HL-60 (cell line): ENCODE data around the gene MCF2.

Experiments used
- GABPA ChIP-seq: IDR thresholded peaks from 2 replicates; pipeline ENCODE4 v1.6.1; 2012; ENCODE audit warnings: low read depth
- POLR2AphosphoS5 ChIP-seq: IDR thresholded peaks from 2 replicates; pipeline ENCODE4 v1.6.1; 2012; ENCODE audit warnings: low read depth
- SPI1 ChIP-seq: IDR thresholded peaks from 2 replicates; pipeline ENCODE4 v1.6.1; 2012; ENCODE audit warnings: low read depth, mild to moderate bottlenecking, borderline replicate concordance
- TF ChIP-seq, protein P1 (sequence below): IDR thresholded peaks from one replicate; pipeline ENCODE4 v1.5.1; 2011; ENCODE audit warnings: low read length, control low read depth, inconsistent platforms; ENCODE audit not compliant: insufficient read depth
- TF ChIP-seq, protein P2 (sequence below): IDR thresholded peaks from 2 replicates; pipeline ENCODE4 v1.6.1; 2012; ENCODE audit warnings: low read depth; ENCODE audit not compliant: insufficient replicate concordance

DNA sequence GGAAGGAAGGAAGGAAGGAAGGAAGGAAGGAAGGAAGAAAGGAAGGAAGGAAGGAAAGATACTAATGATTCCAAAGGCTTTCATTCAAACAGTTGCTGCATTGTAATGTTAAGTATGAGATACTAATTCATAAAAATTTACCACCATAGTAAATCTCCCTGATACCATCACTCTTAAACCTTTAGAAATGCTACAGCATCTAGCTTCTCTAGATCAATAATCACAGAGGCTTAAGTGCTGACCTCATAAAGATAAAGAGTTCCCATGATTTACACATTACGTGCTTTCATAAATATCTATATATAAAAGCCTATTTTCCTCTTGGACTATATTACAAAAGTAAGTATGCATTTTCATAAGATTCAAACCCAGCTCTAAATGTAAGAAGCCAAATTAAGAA is 141.0 kb downstream of the MCF2 start:
- TF ChIP-seq, protein P1, sequence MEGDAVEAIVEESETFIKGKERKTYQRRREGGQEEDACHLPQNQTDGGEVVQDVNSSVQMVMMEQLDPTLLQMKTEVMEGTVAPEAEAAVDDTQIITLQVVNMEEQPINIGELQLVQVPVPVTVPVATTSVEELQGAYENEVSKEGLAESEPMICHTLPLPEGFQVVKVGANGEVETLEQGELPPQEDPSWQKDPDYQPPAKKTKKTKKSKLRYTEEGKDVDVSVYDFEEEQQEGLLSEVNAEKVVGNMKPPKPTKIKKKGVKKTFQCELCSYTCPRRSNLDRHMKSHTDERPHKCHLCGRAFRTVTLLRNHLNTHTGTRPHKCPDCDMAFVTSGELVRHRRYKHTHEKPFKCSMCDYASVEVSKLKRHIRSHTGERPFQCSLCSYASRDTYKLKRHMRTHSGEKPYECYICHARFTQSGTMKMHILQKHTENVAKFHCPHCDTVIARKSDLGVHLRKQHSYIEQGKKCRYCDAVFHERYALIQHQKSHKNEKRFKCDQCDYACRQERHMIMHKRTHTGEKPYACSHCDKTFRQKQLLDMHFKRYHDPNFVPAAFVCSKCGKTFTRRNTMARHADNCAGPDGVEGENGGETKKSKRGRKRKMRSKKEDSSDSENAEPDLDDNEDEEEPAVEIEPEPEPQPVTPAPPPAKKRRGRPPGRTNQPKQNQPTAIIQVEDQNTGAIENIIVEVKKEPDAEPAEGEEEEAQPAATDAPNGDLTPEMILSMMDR: no peak
- TF ChIP-seq, protein P2, sequence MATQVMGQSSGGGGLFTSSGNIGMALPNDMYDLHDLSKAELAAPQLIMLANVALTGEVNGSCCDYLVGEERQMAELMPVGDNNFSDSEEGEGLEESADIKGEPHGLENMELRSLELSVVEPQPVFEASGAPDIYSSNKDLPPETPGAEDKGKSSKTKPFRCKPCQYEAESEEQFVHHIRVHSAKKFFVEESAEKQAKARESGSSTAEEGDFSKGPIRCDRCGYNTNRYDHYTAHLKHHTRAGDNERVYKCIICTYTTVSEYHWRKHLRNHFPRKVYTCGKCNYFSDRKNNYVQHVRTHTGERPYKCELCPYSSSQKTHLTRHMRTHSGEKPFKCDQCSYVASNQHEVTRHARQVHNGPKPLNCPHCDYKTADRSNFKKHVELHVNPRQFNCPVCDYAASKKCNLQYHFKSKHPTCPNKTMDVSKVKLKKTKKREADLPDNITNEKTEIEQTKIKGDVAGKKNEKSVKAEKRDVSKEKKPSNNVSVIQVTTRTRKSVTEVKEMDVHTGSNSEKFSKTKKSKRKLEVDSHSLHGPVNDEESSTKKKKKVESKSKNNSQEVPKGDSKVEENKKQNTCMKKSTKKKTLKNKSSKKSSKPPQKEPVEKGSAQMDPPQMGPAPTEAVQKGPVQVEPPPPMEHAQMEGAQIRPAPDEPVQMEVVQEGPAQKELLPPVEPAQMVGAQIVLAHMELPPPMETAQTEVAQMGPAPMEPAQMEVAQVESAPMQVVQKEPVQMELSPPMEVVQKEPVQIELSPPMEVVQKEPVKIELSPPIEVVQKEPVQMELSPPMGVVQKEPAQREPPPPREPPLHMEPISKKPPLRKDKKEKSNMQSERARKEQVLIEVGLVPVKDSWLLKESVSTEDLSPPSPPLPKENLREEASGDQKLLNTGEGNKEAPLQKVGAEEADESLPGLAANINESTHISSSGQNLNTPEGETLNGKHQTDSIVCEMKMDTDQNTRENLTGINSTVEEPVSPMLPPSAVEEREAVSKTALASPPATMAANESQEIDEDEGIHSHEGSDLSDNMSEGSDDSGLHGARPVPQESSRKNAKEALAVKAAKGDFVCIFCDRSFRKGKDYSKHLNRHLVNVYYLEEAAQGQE: no peak
- TF ChIP-seq POLR2AphosphoS5 (no peak), GABPA (no peak), SPI1 (no peak)
